ENCODE measurements around the gene MAG.

- no peak for TF ChIP-seq EZH2 (IDR thresholded peaks at IDR 0.05; ENCODE audit: low read depth)
- TF ChIP-seq CTCF (conservative IDR thresholded peaks at IDR 0.05): no peak
These were observed 42.7 kb upstream of the MAG start for GRCh38 chr19:35249146-35249847.

All from PC-9 (cell line).